NCI-H2171 treated with DMSO at 0.1 percent for 48 hours (cell line): Measurements from ENCODE around the gene PLEKHA7.
"Not testable (repeated sequence)": the region's sequence is repeated elsewhere in the genome, so short reads cannot be mapped to it uniquely, and the experiment has no call there.

Source experiments
- DNase-seq: peaks from one replicate; lab custom pipeline; 2025; lab: John Stamatoyannopoulos, UW

Gene PLEKHA7

GRCh38 chr11:16938061-16938460 is 76.2 kb downstream of the PLEKHA7 start:
- DNase-seq, result no peak

GRCh38 chr11:16936643-16937042 is 77.6 kb downstream of the PLEKHA7 start:
- no peak for DNase-seq

GRCh38 chr11:16935518-16936302 is 78.5 kb downstream of the PLEKHA7 start:
- peak; percentile 18 for DNase-seq

GRCh38 chr11:16933756-16934603 is 80.2 kb downstream of the PLEKHA7 start:
- no peak for DNase-seq

- DNase-seq, result no peak
Measured at GRCh38 chr11:16933291-16933690, 80.9 kb downstream of the PLEKHA7 start.

GRCh38 chr11:16928044-16928443 is 86.2 kb downstream of the PLEKHA7 start:
- DNase-seq, result no peak

GRCh38 chr11:16926883-16927626 is 87.2 kb downstream of the PLEKHA7 start:
- no peak for DNase-seq

- peak; percentile 16 for DNase-seq
Measured at GRCh38 chr11:16925561-16926065, 88.6 kb downstream of the PLEKHA7 start.

- DNase-seq, result no peak
Measured at GRCh38 chr11:16924826-16925560, 89.2 kb downstream of the PLEKHA7 start.

- no peak for DNase-seq
Measured at GRCh38 chr11:16924462-16924825, 89.8 kb downstream of the PLEKHA7 start.

- DNase-seq, result no peak
Measured at GRCh38 chr11:16923987-16924386, 90.2 kb downstream of the PLEKHA7 start.

GRCh38 chr11:16921668-16922067 is 92.5 kb downstream of the PLEKHA7 start:
- DNase-seq, result no peak

- DNase-seq, result no peak
Measured at GRCh38 chr11:16921019-16921418, 93.2 kb downstream of the PLEKHA7 start.

- no peak for DNase-seq
Measured at GRCh38 chr11:16920559-16920958, 93.7 kb downstream of the PLEKHA7 start.

- not testable (repeated sequence) for DNase-seq
Measured at GRCh38 chr11:16918543-16919182, 95.6 kb downstream of the PLEKHA7 start.

GRCh38 chr11:16917941-16918340 is 96.3 kb downstream of the PLEKHA7 start:
- no peak for DNase-seq

GRCh38 chr11:16912692-16913111 is 101.5 kb downstream of the PLEKHA7 start:
- peak; percentile 29 for DNase-seq

- DNase-seq, result no peak
Measured at GRCh38 chr11:16911658-16912057, 102.6 kb downstream of the PLEKHA7 start.

- DNase-seq, result no peak
Measured at GRCh38 chr11:16911186-16911585, 103.0 kb downstream of the PLEKHA7 start.

GRCh38 chr11:16909359-16910035 is 104.7 kb downstream of the PLEKHA7 start:
- no peak for DNase-seq
